ENCODE data around the gene AXIN2.

AXIN2 gene

DNA sequence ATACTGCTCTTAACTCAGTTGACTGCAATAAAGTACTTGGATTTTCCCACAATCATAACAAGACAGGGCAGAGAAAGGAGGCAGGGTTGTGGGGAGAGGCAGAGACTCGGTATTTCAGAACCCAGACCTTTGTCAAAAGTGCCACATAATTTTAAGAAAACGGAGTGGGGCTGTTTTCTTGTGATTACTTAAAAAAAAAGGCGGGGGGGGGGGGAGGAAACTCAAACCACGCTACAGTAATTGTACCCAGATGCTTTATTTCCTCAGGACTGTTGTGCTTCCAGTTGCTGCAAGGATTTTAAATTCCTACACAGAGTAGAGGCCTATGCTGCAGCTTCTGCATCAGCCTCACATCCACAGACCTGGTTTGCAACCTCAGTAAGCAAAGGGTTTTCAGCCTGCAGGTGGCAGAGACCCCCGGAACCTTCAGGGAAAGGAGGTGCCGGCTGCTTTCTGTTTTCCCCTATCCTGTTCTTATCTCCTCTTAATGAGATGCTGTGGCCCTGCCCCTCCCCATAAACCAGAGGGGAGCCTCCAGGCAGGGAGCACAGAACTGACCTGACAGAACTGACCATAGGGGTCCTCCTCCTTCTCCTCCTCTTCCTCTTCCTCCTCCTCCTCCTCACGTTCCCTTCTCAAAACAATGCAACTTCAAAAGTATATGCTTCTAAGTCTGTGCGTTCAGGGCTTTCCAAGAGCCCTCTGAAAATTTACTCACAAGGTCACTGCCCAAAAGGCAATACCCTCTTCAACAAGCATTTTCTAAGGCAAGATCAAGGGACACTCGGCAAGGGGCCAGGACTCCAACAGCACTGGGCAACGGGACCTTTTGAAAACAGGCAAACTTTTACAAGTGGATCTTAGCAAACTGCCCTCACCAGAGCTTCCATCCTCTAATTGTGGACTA is 7.5 kb downstream of the AXIN2 start:
- DNase-seq (ENCODE audit: low read depth) = no peak

DNA sequence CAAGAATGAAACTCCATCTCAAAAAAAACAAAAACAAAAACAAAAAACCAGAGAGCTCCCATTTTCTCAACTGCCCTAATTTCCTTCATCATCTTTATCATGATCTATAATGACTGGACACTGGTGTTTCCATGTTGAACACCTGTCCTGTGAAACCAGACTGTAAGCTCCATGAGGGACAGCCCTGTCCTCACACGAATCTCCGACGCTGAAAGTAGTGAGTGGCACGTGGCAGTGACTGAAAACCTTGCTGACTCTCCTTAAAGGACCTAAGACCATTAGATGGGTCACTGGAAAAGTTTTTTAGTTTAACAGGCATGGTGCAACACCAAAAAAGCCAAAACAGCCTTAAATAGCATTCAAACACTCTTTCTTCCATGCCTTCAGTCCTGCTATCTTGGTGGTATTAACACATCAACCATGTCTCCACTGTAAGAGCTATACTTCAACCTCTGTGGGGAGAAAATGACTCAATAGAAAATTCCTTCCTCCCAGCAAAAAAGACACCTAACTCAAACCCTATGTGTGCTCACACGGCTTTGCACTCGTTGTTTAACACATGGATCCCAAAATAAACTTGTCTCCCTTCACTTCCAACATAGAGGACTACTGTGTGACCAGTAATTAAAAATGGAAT is 8.3 kb downstream of the AXIN2 start:
- peak; percentile 92 for DNase-seq (ENCODE audit: low read depth)

DNA sequence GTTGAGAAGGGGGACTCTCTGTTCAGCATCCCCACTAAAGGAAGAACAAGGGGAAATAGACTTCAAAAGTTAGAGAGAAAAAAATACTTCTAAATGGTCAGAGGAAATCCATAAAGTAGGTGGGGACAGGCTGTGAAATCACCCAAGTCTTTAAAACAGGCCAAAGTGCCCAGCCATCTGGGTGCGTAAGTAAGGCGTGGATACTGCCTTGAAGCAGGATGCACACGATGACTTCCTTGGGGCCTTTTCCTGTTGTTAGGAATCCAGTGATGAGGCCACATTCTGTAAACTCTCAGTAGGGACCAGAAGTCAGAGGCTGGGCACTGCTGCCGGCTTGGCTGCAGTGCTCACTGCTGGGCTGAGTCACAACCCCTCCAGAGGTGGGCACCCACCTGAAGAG is 9.2 kb downstream of the AXIN2 start:
- DNase-seq (ENCODE audit: low read depth) = no peak

DNA sequence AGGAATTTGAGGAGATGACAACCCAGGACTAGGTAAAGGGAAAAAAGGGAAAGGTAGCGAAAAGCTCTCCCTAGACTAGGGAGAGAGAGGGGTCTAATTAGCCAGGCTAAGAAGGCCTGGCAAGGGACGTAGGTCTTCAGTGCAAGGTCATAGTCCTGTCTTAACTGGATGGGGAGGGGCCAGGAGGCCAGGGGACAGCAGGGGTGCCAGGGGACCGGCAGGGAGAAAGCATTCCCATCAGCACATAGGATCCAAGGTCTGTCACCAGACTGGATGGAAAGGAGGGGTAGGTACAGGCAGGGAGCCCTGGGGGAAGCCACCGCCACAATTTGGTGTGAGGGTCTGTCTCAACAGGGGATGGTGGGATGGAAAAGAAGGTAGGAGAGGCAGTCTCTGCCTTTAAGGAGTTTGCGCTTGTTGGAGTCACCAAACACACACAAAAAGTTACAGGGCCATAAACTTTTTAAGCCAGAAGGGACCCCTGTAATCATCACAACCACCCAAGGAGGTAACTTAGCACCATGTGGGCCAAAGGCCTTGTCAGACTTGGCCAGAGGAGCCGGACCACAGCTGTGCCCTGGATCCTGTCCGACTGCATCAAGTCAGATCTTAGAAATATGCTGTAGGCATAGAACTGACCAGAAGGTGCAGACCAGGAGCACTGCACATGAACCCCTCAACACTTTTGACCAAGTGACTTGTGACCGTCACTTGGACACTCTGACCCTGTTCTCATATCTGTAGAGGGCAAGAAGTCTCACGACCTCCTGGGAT is 10.0 kb downstream of the AXIN2 start:
- DNase-seq (ENCODE audit: low read depth) = no peak

DNA sequence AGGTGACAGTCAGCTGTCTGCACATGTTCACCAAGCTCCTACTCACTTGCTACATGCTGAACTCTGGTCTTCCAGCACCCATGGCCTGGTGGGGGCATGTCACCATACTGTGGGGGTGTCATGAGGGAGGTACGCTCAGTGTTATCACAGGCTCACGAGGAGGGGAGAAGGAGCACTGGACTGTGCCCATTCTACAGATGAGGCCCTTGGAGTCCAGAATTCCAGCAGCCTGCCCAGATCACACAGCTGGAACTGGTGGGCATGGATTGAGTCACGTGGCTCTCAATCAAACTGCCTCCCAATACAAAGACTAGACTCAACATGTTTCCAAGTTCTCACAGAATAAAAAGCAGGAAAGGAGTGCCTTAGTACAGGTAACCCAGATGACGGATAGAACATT is 10.7 kb downstream of the AXIN2 start:
- no peak for DNase-seq (ENCODE audit: low read depth)

DNA sequence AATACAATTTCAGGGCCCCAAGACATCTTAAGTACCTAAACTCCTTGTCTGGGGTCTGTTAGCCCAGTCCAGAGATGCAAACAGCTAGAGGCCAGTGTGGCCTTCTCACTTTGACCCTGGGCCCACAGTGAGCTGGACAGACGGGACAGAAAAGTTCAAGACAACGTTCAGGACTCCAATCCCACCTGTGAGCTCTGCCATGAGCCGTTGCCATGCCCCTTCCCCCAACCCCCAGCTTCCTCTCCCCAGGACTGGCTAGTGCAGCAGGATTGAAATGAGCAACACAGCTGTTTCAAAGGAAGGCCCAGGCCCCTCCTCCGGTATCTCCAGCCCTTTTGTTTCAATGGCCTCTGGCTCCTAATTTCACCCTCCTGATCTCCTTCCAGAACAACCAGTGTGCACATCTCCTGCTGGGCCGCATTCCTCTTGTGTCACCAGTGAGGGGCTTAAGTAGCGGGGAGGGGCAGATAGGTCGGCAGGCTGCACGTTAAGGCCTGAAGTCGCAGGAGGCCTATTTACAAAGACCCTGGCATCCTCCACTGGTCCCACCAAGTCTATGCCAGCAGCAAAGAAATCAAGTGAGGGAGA is 11.3 kb downstream of the AXIN2 start:
- DNase-seq (ENCODE audit: low read depth) = no peak

DNA sequence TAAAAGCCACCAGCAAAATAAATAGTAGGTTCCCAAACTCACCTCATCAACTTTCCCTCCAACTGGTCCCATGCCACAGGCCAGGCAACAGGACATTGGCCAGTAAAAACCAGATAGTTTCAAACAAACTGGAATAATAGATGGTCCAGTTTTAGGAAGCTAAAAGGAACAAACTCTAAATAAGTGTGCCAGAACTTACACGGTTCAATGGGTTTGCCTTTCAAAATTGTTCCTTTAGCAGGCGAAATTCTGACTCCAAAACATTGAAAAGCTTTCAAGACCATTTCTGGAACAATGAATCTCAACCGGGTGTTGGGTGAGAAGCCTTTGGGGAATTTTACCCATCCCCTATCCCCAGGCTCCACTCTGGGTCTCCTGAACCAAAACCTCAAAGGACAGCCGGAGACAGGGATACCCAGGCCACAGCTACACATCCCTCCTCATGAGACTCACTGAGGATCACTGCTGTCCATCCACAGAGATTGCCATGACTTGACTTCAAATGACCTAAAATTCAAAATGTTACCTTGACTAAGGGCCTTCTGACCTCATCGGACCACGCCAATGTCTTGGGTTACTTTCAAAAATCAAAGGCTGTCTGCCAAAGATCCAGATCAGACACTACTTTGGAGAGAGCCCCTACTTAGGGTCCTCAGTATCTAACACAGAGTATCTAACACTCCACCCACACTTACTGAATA is 13.0 kb downstream of the AXIN2 start:
- no peak for DNase-seq (ENCODE audit: low read depth)

DNA sequence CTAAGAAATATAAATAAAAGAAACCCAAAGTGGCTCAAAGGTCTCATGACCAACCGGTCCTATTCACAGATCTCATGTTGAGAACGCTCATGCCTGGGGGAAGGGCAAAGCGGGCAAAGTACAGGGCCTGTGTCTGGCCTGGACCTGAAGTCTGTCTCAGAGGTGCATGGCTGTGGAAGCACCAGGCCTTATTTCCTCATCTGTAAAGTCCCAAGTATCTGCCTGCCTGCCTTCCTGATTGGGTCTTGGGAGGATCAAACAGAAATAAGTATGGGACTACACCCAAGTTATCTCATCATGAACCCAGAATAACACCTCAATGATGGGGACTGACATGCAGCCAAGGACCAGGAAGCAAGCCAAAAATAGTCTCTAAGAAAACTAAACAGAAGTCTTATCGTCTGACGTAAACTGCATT is 14.2 kb downstream of the AXIN2 start:
- DNase-seq (ENCODE audit: low read depth) = no peak

DNA sequence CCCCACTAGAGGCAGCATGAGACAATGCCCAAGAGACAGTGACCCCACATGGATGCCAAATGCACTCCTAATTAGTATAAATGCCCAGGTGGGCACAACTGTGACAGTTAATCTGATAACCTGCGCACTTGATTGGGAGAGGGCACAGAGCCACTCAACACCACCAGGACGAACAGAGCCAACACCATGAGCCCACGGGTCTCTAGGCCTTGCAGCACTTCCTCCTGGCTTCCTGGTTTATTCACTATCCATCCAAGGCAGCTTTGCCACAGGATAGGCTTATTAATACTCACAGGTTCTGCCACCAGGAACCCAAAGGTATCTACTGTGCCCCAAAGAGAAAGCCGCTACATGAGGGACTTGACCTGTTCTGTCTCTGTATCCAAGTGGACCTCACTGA is 14.9 kb downstream of the AXIN2 start:
- no peak for DNase-seq (ENCODE audit: low read depth)

DNA sequence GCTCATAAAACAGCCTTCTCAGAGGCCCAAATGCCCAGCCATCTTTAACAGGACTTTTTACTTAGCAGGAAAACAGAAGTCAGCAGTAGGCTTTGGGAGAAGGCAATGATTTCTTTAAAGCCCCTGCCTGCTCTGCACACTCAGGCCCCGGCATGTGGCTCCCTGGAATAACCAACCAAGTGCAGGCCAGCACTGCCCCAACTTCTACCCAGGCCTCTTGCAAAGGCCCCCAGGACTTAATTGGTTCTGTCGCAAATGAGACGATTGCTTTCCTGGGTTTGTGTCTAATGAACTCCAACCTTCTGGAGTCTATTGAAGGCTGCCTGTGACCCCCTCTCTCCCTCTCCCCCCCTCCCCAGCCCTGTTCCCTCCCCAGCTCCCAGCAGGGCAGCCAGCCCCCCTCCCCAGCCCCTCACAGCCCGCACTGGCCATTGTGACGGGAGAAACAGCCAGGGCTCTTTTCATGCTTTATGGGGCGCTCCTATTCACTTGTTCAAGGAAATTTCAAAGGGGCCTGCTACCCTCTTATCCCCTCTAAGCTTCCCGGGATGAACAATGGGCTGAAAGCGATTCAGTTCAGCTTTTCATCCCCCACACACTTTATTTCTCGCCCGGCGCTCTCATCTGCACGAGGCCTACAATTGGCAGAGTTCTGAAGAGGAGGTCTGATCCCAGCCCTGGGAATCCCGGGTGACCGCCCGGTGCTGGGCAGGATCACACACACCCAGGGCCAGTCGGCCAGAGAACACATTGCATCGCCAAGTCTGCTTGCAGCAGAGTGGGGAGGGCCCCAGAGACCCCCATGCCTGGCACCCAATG is 15.5 kb downstream of the AXIN2 start:
- DNase-seq (ENCODE audit: low read depth) = no peak

DNA sequence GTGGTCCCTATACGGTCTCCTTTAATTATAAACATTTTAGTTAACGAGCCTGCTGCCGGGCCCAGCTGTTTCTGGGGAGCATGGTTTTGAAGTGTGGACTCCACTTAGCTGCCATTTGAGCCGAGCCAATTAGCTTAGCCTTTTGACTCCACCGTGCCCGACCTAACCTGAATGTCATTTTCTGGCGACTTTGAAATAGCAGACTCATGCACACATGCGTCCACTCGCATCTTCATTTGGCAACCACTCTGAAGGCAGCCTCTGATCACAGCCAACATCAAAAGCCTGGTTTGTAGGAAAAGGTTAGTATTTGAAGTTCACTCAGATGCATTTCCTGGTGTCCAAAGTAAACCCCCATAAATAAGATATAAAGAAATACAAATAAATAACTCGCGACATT is 16.8 kb downstream of the AXIN2 start:
- DNase-seq (ENCODE audit: low read depth) = no peak

DNA sequence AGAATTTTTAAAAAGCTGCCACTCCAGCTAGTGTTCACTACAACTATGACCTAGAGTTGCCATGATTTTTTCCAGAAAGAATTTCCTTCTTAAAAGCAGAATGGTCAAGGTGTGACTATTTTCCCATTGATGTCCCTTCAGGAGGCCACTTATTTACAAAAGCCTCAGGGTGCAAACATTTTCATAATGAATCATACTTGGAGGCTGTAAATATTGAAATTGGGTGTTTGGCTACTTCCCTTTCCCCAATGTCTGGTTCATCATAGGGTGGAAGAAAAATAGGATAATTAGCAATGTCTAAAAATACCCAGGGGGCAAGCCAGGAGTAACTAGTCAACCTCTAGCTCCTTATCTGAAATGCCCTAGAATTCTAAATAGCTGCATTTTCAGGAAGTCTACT is 18.8 kb downstream of the AXIN2 start:
- DNase-seq (ENCODE audit: low read depth) = no peak

DNA sequence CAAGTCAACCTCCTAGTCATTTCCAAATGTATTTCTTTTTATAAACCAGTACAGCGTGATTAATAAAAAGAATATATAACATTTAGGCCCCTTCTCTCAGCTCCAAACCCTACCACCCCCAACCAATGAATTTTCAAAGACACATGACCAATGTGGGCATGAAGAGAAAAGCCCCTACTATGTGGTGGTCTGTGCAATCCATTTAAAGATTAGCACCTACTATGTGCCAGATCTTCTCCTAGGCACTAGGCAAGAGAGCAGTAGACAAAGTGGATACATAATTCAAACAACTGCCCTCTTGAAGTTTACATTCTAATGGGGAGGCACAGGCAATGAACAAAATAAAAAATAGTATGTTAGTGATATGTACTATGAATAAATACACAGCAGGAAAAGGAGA is 19.4 kb downstream of the AXIN2 start:
- DNase-seq (ENCODE audit: low read depth) = no peak

DNA sequence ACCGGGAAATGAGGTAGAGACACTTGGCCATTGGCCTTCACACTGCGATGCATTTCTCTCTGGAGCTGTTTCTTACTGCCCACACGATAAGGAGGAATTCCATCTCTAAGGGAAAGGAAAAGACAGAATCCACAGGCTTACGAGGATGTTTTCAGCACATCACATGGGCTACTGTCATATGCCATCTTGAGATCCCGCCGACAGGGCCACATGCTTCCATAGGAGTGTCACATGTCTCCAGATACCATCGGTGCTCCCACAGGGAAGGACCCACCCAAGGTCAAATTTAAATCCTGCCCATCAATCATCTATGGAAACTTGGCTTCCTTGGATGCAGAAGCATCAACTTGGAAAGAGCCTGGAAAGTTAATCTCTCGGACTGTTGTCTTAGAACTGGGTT is 20.0 kb downstream of the AXIN2 start:
- DNase-seq (ENCODE audit: low read depth) = no peak

DNA sequence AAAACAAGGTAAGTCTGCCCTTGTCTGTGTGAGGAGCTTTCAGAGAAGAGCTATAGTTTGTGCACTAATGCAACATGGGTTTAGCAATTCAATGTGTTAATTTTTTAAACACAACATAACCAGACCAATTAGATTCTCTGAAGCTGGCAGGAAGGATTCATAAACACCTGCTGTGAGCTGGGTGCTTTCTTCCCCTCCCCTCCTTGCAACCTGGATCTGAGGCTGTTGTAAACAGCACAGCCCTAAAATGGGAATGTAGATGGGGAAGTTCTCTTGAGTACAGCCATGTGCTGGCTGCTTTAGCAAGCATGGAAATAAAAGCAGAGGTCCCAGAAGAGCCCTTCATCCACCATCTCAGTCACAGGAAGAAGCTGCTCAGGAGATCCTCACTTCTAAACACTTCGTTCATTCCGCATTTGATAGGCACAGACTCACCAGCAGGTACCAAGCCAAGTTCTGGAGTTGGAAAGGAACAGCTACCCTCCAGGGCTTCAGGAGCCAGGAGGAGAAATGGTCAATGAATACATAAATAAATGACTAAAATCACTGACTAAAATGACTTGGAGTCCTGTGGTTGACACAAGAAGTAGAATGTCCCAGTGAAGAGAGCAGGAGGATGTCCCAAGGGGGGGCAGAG is 21.7 kb downstream of the AXIN2 start:
- DNase-seq (ENCODE audit: low read depth) = no peak

DNA sequence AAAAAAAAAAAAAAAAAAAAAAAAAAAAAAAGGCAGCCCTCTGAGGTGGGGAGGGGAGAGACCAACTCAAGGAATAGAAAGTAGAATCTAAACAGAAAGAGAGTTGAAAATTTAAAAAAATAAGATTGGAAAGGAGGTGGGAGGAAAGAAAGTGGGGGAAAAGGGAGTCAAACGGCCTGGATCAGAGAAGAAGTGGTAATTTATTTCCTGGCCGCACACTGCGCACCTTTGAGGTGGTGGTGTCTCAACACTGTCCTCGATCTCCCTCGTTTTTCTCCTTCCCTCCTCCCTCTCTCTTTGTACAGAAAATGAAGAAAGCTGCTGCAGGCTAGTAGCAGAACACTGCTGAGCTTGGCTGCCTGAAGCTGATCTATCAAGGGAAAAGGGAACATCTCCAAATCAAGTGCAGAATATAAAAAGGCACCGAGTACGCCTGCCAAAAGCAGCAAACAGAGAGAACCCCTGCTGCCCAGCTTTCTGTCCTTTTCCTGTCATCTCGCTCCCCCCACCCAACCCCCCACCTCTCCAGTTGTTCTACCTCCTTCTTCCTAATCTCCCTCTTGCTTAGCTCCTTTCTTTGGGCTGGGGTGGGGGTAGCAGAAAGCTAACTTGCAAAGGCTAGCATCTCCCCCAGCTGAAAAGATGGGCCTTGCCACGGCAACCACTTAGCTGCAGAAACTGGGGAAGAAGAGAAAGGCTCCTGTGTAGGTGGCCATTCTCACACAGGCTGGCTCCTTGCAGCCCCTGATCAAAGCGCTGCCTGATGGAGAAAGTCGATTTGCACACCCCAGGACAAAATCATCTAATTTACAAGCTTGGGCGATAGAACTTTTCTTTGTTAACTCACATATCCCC is 22.5 kb downstream of the AXIN2 start:
- DNase-seq (ENCODE audit: low read depth) = no peak

DNA sequence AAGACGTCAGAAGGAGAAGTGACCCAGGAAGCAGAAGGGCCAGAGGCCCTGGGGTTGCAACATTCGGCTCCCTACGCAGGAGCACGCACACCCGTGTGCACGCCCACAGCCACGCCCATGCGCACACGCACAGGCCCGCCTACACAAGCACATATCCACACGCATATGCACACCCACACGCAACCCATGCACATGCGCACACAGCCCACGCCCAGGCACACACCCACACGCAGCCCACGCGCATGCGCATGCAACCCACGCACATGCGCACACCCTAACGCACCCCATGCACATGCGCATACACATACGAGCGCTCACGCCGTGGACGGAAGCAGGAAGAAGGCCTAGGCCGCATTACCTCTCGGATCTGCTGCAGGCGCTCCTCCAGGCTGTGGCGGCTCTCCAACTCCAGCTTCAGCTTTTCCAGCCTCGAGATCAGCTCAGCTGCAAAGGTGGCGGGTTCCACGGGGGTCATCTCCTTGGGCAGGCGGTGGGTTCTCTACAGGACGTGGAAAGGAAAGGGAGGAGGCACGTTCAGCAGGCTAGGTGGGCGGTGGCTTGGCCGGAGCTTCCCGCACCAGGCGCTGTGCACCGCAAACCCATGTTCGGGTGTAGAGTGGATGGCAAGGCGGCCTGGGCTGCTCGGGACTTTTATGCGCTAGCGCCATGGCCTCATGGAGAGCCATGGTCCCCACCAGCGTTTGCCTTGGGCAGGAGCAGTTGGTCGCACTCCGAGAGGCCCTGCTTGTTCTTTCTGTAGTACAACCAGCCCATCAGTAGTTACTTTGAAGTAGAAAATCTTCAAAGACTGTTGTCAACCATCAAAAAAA is 23.4 kb downstream of the AXIN2 start:
- DNase-seq (ENCODE audit: low read depth) = no peak

DNA sequence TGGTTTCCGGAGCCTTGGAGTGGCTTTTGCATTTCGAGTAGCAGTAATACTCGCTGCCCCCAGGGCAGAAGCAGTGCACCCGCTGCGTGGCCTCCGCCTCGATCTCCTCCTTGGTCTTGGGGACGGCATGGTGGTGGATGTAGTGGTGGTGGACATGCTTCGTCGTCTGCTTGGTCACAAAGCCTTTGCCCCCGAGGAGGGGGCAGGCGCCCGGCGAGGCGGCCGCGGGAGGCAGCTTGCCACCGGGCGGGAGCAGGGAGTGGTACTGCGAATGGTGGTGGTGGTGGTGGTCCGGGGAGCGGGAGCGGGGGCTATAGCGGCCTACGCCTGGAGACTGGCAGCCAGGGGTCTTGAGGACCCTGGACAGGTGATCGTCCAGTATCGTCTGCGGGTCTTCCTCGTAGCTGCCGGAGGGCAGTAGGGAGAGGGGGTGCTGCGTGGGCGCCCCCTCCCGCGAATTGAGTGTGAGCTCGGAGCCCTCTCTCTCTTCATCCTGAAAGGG is 24.1 kb downstream of the AXIN2 start:
- DNase-seq (ENCODE audit: low read depth) = no peak
